HG02885 (cell line): ENCODE measurements around the gene ITPR1.

ENCODE experiments used
- ATAC-seq: cut with Tn5 transposase; IDR thresholded peaks from one replicate; pipeline ENCODE4 v1.9.1; 2021; ENCODE audit warnings: mild to moderate bottlenecking; ENCODE audit not compliant: unreplicated experiment, poor library complexity

ITPR1 gene

GRCh38 chr3:4732925-4733324, 239.8 kb downstream of the ITPR1 start:
- no peak for ATAC-seq

DNA sequence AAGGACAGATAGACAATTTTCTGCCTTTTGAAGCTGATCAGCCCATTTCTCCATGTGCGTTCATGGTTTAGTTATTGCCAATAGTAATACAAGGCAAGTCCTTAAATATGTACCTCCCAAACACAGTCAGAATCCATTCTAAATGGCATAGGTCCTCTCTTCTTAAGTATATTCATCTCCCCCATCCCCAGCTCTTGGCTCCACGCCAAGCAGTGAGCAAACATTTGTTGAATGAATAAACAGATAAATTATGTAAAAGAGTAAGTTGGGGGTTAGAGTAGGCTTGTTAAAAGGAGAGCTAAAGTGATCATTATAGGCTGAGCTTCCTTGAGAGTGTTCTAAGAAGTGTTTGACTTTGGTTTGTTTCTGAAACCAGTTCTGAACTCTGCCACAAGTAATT, 241.3 kb downstream of the ITPR1 start:
- no peak for ATAC-seq

- no peak for ATAC-seq
Measured at GRCh38 chr3:4735243-4735642, 242.1 kb downstream of the ITPR1 start.

DNA sequence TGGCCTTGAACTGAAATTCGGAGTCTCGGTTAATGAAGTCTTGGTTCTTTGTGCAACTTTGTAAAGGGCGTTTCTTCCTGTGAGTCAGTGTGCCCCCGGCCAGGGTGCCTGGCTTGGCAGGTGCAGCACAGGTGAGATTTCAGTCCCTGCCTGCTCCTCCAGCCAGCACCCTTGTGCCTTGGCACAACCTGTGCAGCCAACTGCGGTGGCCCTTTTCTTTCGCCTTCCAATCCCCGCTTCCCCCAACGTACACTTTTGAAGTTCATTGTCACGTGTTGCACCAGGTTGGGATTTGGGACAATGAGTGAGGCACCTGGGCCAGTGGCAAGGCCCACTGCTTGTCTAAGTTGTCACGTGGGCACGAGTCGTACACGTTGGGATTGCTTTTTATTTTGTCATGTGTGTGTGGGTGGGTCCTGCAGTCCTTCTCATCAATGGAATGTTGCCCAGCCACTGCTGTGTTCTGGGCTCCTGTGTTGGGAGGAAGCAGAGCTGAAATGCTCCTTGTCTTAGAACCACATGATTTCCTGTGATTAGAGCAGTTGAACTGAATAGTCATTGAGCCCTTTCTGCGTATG, 243.2 kb downstream of the ITPR1 start:
- no peak for ATAC-seq

DNA sequence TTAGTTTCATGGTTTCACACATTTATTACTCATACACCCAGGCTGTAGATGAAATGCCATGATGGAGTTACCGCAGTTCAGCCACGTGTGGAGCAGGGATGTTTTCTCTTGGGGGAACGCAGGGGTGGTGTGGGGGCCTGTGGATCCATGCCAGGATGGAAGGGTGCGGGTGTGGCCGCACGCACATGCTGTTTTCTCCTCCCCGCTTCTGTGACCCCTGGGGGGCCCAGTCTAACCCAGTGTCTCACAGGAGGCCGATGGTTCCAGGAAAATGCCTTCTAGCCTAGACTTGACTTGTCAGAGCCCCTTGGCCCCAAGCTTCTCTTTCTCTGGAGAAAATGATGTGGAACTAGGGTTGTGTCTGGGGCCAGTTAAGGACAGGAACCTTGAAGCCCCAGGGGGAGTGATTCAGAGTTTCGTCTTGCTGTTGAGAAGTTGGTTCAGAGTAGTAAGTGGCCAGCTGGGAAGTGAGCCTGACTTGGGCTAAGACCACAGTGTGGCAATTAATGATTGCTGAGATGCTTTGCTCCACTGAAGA, 245.7 kb downstream of the ITPR1 start:
- no peak for ATAC-seq

DNA sequence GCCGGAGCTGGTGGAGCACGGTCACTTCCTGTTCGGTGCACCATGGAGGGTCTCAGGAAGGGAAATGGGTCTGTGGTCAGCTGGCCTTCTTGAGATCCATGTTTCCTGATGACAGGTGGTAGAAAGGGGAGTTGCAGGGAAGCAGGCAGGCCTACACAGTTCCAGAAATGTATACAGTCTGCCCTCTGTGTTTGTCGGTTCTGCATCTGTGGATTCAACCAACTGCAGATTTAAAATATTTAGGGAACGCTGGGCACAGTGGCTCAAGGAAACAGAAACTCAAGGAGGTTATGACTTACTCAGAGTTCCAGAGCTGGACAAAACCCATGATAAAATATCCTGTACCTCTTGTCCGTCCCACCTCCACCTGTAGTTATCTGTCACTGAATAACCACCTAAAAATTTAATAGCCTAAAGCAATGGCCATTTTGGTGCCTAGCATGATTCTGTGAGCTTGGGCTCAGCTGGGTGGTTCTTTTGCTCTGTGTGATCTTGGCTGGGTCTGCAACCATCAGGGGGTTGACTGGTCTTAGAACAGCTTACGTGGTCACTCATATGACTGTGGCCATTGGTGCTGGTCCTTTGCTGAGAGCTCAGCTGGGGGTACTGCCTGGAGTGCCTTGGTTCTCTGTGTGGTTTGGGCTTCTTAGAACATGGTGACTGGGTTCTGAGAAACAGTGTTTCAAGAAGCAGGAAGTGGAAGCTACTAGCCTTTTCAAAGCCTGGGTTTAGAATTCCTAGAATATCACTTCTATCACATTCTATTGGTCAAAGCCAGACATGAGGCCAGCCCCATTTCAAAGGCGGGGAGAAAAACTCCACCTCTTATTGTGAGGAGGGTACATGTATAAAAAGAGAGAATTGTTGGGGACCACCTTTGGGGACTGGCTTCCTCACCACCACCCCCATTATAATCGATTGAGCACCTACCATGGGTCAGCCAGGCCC, 246.4 kb downstream of the ITPR1 start:
- no peak for ATAC-seq

- ATAC-seq, result no peak
Measured at GRCh38 chr3:4740397-4741105, 247.4 kb downstream of the ITPR1 start.

DNA sequence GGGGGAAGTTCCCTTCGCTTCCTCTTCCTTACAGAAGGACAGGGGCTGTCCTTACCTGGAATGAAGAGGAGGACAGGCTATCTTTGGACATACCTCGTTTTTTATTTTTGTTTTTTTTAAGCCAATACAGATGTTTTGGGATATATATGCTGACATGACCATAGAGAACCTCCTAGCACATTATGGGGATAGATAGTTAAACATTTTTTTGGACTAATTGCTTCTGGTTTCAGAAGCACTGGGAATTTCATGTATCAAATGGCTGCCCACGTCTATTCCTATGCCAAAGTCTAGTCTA, 247.9 kb downstream of the ITPR1 start:
- ATAC-seq, result no peak

GRCh38 chr3:4741404-4742307, 248.5 kb downstream of the ITPR1 start:
- no peak for ATAC-seq

DNA sequence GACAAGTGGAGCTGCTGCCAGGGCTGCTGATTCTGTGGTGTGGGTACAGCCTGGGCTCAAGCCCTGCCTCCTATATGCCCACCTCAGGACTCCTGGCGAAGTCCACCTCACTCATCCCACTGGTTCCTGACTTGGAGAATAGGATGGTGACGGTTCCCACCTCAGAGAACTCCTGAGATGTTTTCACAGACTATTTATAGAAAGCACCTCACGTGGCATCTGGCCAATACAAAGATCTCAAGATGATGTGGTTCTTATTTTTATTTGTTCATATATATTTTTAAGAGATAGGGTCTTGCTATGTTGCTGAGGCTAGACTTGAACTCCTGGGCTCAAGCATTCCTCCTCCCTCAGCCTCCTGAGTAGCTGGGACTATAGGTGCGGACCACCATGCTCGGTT, 249.2 kb downstream of the ITPR1 start:
- no peak for ATAC-seq

GRCh38 chr3:4743371-4743770, 250.2 kb downstream of the ITPR1 start:
- no peak for ATAC-seq

DNA sequence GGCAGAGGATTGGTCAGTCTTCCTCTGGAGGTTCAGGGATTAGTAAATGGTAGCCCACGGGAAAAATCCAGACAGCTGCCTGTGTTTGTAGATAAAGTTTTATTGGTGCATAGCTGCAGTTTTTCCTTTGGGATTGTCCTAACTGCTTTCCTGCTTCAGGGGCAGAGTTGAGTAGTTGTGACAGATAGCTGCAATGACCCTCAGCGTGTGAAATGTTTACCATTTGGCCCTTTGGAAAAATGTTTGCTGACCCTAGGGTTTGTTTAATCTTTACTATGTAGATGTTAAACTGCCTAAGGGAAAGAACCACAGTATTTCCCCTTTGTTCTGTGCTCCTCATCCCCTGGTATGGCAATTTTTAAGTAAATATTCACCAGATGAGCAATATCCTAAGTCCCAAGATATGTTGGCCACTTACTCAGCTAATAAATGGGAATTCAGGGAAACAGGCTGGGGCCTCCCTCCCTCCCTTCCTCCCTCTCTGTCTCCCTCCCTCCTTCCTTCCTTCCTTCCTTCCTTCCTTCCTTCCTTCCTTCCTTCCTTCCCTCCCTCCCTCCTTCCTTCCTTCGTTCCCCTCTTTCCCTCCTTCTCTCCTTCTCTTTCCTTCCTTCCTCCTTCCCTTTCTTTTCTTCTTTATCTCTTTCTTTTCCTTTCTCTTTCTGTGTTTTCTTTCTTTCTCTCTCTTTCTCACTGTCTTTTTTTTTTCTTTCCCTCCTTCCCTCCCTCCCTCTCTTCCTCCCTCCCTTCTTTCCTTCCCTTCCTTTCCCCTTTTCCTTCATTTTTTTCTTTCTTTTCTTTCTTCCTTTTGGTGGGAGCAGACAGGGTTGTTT, 251.5 kb downstream of the ITPR1 start:
- ATAC-seq, result no peak

GRCh38 chr3:4745235-4745610, 252.1 kb downstream of the ITPR1 start:
- no peak for ATAC-seq

- ATAC-seq, result no peak
Measured at GRCh38 chr3:4746241-4746958, 253.3 kb downstream of the ITPR1 start.

DNA sequence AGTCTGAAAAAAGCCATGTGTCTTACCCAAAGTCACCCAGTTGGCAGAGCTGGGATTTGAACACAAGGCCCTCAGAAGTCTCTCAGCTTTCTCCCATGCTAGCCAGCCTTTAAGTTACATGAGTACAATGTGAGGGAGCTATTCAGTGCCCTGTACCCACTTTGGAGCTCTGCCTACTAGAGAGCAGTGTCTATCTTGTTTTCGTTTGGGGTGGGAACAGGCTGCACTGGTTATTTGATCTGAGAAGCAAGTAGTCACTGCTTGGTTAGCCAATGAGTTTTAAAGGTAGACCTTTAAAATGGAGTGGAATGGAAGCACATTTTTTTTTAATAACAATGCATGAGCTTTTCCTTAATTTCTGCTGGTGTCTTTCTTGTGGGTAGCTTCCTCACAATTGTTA, 255.0 kb downstream of the ITPR1 start:
- no peak for ATAC-seq

DNA sequence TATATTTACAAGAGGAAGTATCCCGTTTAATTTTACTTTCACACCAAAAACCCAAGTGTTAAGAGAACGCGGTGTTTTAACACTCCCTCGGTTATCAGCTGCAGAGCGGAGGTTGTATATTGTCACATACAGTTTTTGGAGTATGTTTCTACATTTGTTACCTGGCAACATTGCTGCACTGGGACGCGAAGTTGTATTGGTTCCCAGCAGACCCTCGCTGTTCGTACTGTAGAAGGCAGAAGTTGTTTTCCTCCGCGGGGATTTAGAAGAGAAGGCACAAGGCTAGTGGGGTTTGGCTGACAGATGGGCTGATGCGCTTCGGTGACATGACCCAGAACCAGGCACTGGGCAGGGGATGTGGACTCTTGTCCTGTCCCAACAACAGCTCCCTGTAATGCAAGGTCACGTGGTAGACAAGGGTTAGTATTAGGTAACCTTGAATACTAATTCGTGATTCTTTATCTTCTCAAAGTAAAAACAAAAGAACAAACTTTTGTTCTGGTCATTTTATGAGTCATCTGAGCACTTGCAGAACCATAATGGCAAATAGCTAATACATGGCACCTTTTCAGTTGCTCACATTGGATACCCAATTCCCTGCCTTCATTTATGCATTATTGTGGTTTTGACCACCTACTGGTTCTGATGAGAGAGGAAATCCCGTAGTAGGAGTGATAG, 255.7 kb downstream of the ITPR1 start:
- peak; percentile 43 for ATAC-seq

- ATAC-seq, result peak; percentile 10
Measured at GRCh38 chr3:4749567-4750002, 256.4 kb downstream of the ITPR1 start.

- ATAC-seq, result no peak
Measured at GRCh38 chr3:4750306-4750968, 257.3 kb downstream of the ITPR1 start.
